BJ (cell line): ENCODE results near the gene SLC27A4. TPM values are rescaled to one million over a fixed set of nuclear protein-coding genes. Genes with fewer than 3 reads are reported as not detected.
A peak's percentile ranks its signal among the peaks of the same experiment; 100 is the strongest.

ENCODE experiments used
- CTCF ChIA-PET: fragments of 350-600 bp; formaldehyde crosslinking; extraction: SDS; loops from one replicate; lab custom pipeline; 2021; ENCODE audit warnings: antibody characterized with exemption, inconsistent platforms; lab: Yijun Ruan, JAX
- POLR2A ChIA-PET: fragments of 300-600 bp; sonication (Branson Sonifier 250); formaldehyde crosslinking; extraction: SDS; loops from one replicate; lab custom pipeline; 2021; ENCODE audit warnings: antibody characterized with exemption; lab: Charles Lee
- DNase-seq: peaks from one replicate; pipeline ENCODE4 v3.0.0-alpha.2; 2011; ENCODE audit warnings: low read depth
- H3K27me3 ChIP-seq: 2 replicates; pipeline ENCODE4 v1.6.0; 2011; ENCODE audit warnings: low read length; ENCODE audit not compliant: control insufficient read depth, insufficient read depth
- H3K36me3 ChIP-seq: 2 replicates; pipeline ENCODE4 v1.5.1; 2011; ENCODE audit warnings: low read length; ENCODE audit not compliant: control insufficient read depth, insufficient read depth
- H3K4me3 ChIP-seq: 2 replicates; pipeline ENCODE4 v1.5.1; 2011; ENCODE audit warnings: low read depth, mild to moderate bottlenecking, control low read depth, low read length
- CTCF ChIP-seq: IDR thresholded peaks from 2 replicates; pipeline ENCODE4 v1.5.1; 2011; ENCODE audit warnings: low read depth, mild to moderate bottlenecking, control low read depth, inconsistent platforms, low read length, moderate library complexity; ENCODE audit not compliant: insufficient read depth
- polyA minus RNA-seq: library from RNA; depleted of rRNA, polyadenylated mRNA; stranded (reverse); fragments of >200 nt; gene quantifications from 2 replicates; pipeline ENCODE4 v1.2.3, GENCODE V29; 2011; rRNA and poly(A)+ RNA removed
- polyA plus RNA-seq: library from polyadenylated mRNA; depleted of rRNA; stranded (reverse); fragments of >200 nt; gene quantifications from 2 replicates; pipeline ENCODE4 v1.2.3, GENCODE V29; 2011; rRNA removed

The SLC27A4 gene
- polyA plus RNA-seq (9.3 and 15.2 TPM in 2 replicates), polyA minus RNA-seq (14.3 and 16.7 TPM in 2 replicates)

GRCh38 chr9:128339761-128340690 is at the start of gene SLC27A4:
Gene SLC27A4, plus strand, starts transcription at chr9:128340527. Its CDS starts 2,606 bp downstream, at chr9:128343133.
- DNase-seq, result peak; percentile 19
- no peak for TF ChIP-seq CTCF
- no peaks in the 10 kb centered on the region for H3K27me3 ChIP-seq
- POLR2A ChIA-PET, result no interaction called here
- CTCF ChIA-PET, result interaction anchor here (1.9 kb wide), 1 partner anchor 45 kb away, joined by 5 read pairs; no protein-coding TSS in a partner anchor
- peak within 1 kb of the TSS; percentile 68 for H3K4me3 ChIP-seq
- peaks cover 12% of the 10 kb centered on the region for H3K36me3 ChIP-seq

- no peak overlapping the region for H3K4me3 ChIP-seq
- no peaks in the 10 kb centered on the region for H3K27me3 ChIP-seq
- no peak for TF ChIP-seq CTCF
- peaks cover 2% of the 10 kb centered on the region for H3K36me3 ChIP-seq
- DNase-seq, result no peak
- POLR2A ChIA-PET, result no interaction called here
- CTCF ChIA-PET, result interaction anchor here (0.6 to 2.7 kb wide), 5 partner anchors 49 to 133 kb away, joined by 3 to 10 read pairs (median 4); partner anchors contain the start of genes CERCAM and CIZ1
Observed at GRCh38 chr9:128292009-128292408, 48.3 kb upstream of the SLC27A4 start.

- CTCF ChIA-PET, result interaction anchor here (0.9 to 5.5 kb wide), 5 partner anchors 14 to 127 kb away, joined by 3 to 50 read pairs (median 10); partner anchors contain the start of genes CERCAM and CIZ1
- no peak for DNase-seq
- H3K36me3 ChIP-seq, result peaks cover 2% of the 10 kb centered on the region
- POLR2A ChIA-PET, result interaction anchor here (0.7 kb wide), 1 partner anchor 32 kb away, joined by 6 read pairs; no protein-coding TSS in a partner anchor
- no peak for TF ChIP-seq CTCF
- no peaks in the 10 kb centered on the region for H3K27me3 ChIP-seq
- no peak overlapping the region for H3K4me3 ChIP-seq
Observed at GRCh38 chr9:128293091-128293490, 47.2 kb upstream of the SLC27A4 start.

DNA sequence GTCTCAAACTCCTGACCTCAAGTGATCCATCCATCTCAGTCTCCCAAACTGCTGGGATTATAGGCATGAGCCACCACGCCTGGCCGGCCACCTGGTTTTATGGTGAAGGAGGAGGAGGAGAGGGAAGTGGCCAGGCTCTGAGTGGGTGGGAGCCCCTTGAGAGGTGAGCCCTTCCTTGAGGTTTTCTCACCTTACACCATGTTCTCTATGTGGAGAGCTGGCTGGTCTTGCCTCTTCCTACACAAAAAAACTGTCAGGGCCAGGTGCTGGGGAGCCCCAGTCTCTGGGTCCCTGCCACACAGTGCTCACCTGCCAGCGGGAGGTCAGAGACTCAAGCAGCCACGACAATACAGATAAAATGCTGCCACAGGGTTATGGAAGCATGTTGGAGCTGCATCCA is 46.2 kb upstream of the SLC27A4 start:
- H3K4me3 ChIP-seq, result no peak overlapping the region
- H3K27me3 ChIP-seq, result no peaks in the 10 kb centered on the region
- no peaks in the 10 kb centered on the region for H3K36me3 ChIP-seq
- no peak for TF ChIP-seq CTCF
- CTCF ChIA-PET, result interaction anchor here (1.6 to 7.0 kb wide), 5 partner anchors 13 to 116 kb away, joined by 3 to 50 read pairs (median 23); no protein-coding TSS in a partner anchor
- POLR2A ChIA-PET, result no interaction called here
- DNase-seq, result no peak
